Suprapubic skin (tissue), 4 donors: ENCODE data around the gene TEKT3. TPM values are rescaled to one million over a fixed set of nuclear protein-coding genes. Genes with fewer than 3 reads are reported as not detected.

Source experiments
- DNase-seq, 2 donors: peaks; one replicate each; pipeline ENCODE4 v3.0.0-alpha.2; 2019; ENCODE audit warnings: low spot score in 2 of 2
- H3K27ac ChIP-seq: fragments of 200-600 bp; sonication (generic); one replicate; pipeline ENCODE4 v1.5.1; 2019
- H3K27me3 ChIP-seq: fragments of 200-600 bp; sonication (generic); one replicate; pipeline ENCODE4 v1.5.1; 2019
- H3K36me3 ChIP-seq: fragments of 200-600 bp; sonication (generic); one replicate; pipeline ENCODE4 v1.5.1; 2019
- H3K4me1 ChIP-seq: fragments of 200-600 bp; sonication (generic); one replicate; pipeline ENCODE4 v1.5.1; 2019
- H3K4me3 ChIP-seq: fragments of 200-600 bp; sonication (generic); one replicate; pipeline ENCODE4 v1.5.1; 2019; ENCODE audit warnings: mild to moderate bottlenecking
- H3K9me3 ChIP-seq: fragments of 200-600 bp; sonication (generic); one replicate; pipeline ENCODE4 v1.5.1; 2019
- EP300 ChIP-seq: sonication (generic); formaldehyde crosslinking; IDR thresholded peaks from one replicate; pipeline ENCODE4 v1.6.1; 2017; ENCODE audit warnings: antibody characterized with exemption
- POLR2A ChIP-seq, 2 donors: fragments of 450-650 bp; IDR thresholded peaks; one replicate each; pipeline ENCODE4 v1.6.1; 2017; ENCODE audit warnings: antibody characterized with exemption in 2 of 2, mild to moderate bottlenecking in 2 of 2, moderate library complexity in 2 of 2
- POLR2AphosphoS5 ChIP-seq, 3 donors: sonication (generic); formaldehyde crosslinking; IDR thresholded peaks; one replicate each; pipeline ENCODE4 v1.6.1; 2017; ENCODE audit warnings: antibody characterized with exemption in 3 of 3
- WGBS: methylation state at CpG from one replicate; pipeline ENCODE4 v1.1.5; 2018; 5-methylcytosine and 5-hydroxymethylcytosine counted together
- total RNA-seq, 4 donors: library from RNA; depleted of rRNA; stranded (reverse); fragments of >200 nt; gene quantifications; one replicate each; pipeline ENCODE4 v1.1.0, GENCODE V29; 2016
- TF ChIP-seq, protein P1 (sequence below), 2 donors: fragments of 200-600 bp in 1 of 2; fragments of 450-650 bp in 1 of 2; sonication (generic) in 1 of 2; IDR thresholded peaks; one replicate each; pipeline ENCODE4 v1.5.1; 2016 to 2019; ENCODE audit warnings: antibody characterized with exemption in 2 of 2, mild to moderate bottlenecking in 1 of 2, moderate library complexity in 1 of 2

TEKT3 gene
- total RNA-seq, 4 donors from 2014 or later = not detected

DNA sequence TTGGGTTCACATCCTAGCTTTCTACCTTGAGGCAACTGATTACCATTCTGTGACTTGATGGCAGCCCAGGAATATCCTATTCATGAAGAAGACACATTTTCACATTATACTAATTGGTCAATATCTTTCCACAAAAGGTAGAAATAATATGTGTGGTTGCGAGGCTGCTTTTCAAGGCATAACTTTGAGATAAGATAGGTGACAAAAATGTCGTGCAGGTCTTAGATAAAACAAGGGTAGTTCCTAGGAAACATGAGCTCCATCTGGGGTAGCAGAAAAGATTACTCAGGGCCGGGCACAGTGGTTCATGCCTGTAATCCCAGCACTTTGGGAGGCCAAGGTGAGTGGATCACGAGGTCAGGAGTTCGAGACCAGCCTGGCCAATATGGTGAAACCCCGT, 22.3 kb upstream of the TEKT3 start:
- Histone ChIP-seq H3K27me3 (no peaks in the 10 kb centered on the region), H3K4me1 (no peaks in the 10 kb centered on the region), H3K9me3 (no peaks in the 10 kb centered on the region), H3K27ac (no peak overlapping the region), H3K36me3 (no peaks in the 10 kb centered on the region), H3K4me3 (no peak overlapping the region)
- DNase-seq = no peak
- WGBS = 95% methylated on average over 6 of the region's 6 CpGs
- TF ChIP-seq EP300 (no peak), POLR2A (IDR thresholded peaks at IDR 0.05) (no peak), POLR2AphosphoS5 (IDR thresholded peaks at IDR 0.05) (no peak)
- TF ChIP-seq, protein P1, sequence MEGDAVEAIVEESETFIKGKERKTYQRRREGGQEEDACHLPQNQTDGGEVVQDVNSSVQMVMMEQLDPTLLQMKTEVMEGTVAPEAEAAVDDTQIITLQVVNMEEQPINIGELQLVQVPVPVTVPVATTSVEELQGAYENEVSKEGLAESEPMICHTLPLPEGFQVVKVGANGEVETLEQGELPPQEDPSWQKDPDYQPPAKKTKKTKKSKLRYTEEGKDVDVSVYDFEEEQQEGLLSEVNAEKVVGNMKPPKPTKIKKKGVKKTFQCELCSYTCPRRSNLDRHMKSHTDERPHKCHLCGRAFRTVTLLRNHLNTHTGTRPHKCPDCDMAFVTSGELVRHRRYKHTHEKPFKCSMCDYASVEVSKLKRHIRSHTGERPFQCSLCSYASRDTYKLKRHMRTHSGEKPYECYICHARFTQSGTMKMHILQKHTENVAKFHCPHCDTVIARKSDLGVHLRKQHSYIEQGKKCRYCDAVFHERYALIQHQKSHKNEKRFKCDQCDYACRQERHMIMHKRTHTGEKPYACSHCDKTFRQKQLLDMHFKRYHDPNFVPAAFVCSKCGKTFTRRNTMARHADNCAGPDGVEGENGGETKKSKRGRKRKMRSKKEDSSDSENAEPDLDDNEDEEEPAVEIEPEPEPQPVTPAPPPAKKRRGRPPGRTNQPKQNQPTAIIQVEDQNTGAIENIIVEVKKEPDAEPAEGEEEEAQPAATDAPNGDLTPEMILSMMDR (IDR thresholded peaks at IDR 0.05) = no peak

DNA sequence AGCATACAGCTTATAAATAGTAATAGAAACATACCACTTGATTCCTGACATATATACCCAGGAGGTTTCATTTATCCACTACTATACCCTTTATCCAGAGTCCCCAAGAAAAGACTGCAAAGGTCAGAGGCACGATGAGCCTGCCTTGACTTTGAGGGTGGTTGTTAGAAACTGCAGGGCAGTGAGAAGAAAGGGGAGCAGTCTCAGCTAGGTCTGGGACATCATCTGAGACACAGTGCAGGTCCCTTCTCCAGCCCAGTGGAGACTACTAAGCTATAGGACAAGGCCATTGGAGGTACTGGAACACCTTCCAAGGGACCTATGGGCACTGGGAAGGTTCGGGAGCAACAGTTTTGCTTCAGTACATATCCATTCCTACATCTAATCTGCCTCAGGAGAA, 20.2 kb upstream of the TEKT3 start:
- 50% methylated on average over 2 of the region's 2 CpGs for WGBS
- no peaks in the 10 kb centered on the region for H3K9me3 ChIP-seq
- H3K4me1 ChIP-seq = no peaks in the 10 kb centered on the region
- H3K4me3 ChIP-seq = no peak overlapping the region
- TF ChIP-seq, protein P1 (IDR thresholded peaks at IDR 0.05) = no peak
- TF ChIP-seq POLR2A (IDR thresholded peaks at IDR 0.05) = no peak
- no peak for TF ChIP-seq POLR2AphosphoS5 (IDR thresholded peaks at IDR 0.05)
- no peak for TF ChIP-seq EP300
- no peak for DNase-seq
- H3K36me3 ChIP-seq = no peaks in the 10 kb centered on the region
- no peak overlapping the region for H3K27ac ChIP-seq
- H3K27me3 ChIP-seq = no peaks in the 10 kb centered on the region

DNA sequence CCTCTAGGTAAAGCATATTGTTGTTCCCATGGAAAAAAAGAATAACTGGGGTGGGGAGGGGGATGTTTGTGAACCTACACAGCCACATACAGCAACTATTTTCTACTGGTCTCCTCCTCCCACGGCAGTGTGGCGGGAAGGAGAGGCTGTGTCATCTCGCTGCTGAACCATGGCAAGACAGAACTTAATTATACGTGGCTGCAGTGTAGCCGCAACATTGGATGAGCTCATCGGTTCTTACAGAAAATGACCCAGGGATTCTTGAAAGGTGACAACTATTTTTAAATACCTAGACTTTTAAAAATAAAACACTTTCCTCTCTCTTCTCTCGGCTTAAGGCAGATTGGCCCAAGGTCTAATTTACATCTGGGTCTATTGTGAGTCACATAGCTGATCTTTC, 19.8 kb upstream of the TEKT3 start:
- Histone ChIP-seq H3K36me3 (no peaks in the 10 kb centered on the region), H3K4me1 (no peaks in the 10 kb centered on the region), H3K27me3 (no peaks in the 10 kb centered on the region), H3K9me3 (no peaks in the 10 kb centered on the region), H3K4me3 (no peak overlapping the region), H3K27ac (no peak overlapping the region)
- WGBS = 82% methylated on average over 7 of the region's 7 CpGs
- TF ChIP-seq POLR2A (IDR thresholded peaks at IDR 0.05) (no peak), EP300 (no peak), POLR2AphosphoS5 (IDR thresholded peaks at IDR 0.05) (no peak)
- TF ChIP-seq, protein P1 (IDR thresholded peaks at IDR 0.05) = no peak
- DNase-seq = no peak

DNA sequence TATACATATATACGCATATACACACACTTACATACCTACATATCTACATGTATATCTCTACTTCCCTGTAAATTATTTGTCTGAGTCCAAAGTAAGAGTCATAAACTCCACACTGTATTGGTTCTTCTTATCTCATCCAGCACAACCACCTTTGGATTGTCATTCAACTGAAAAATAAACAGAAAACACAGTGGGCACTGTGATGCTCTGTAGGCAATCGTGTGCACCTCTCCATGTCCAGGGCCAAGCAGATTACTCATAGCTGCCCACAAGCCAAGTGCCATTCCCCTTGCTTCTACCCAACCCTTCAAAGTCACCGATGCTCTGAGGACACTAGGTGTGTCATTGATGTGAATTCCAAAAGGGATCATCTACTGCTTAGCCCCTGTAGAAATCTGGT, 12.9 kb upstream of the TEKT3 start:
- DNase-seq = no peak
- TF ChIP-seq EP300 (no peak), POLR2A (IDR thresholded peaks at IDR 0.05) (no peak), POLR2AphosphoS5 (IDR thresholded peaks at IDR 0.05) (no peak)
- TF ChIP-seq, protein P1 (IDR thresholded peaks at IDR 0.05) = no peak
- Histone ChIP-seq H3K4me1 (peaks cover 32% of the 10 kb centered on the region), H3K4me3 (no peak overlapping the region), H3K9me3 (no peaks in the 10 kb centered on the region), H3K27ac (no peak overlapping the region), H3K27me3 (no peaks in the 10 kb centered on the region), H3K36me3 (no peaks in the 10 kb centered on the region)
- 98% methylated on average over 3 of the region's 3 CpGs for WGBS

DNA sequence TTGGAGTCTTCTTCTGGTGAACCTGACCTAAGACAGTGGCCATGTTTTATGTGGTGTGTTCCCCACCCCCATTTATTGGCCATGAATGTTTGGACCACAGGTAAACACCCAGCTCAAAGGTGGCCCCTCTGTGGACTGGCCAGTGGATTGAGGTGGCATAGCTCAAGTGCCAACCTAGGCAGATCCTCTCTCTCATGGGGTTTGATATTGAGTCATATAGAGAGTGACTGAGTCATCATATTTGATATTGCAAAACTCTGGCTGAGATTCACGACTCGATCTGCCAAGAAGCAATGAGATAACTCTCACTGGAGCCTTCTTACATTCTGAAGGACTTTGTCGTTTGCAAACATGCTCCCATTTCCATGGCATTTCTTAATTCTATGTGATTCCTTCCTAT, 10.5 kb upstream of the TEKT3 start:
- TF ChIP-seq POLR2A (IDR thresholded peaks at IDR 0.05) (no peak), POLR2AphosphoS5 (IDR thresholded peaks at IDR 0.05) (peak in 2 of 3 donors; percentile 74 to 87), EP300 (no peak)
- TF ChIP-seq, protein P1 (IDR thresholded peaks at IDR 0.05) = no peak
- no peak overlapping the region for H3K4me3 ChIP-seq
- no peaks in the 10 kb centered on the region for H3K9me3 ChIP-seq
- 25% methylated on average over 3 of the region's 3 CpGs for WGBS
- no peak for DNase-seq
- H3K27ac ChIP-seq = peak overlapping the region; percentile 81
- no peaks in the 10 kb centered on the region for H3K27me3 ChIP-seq
- H3K4me1 ChIP-seq = peaks cover 41% of the 10 kb centered on the region
- no peaks in the 10 kb centered on the region for H3K36me3 ChIP-seq
